Activated CD4-positive, alpha-beta T cell treated with anti-CD3 and anti-CD28 coated beads, Interleukin-2, amount 10 ng/mL, durations not matched to agents 7 days and 5 days (primary cell): Measurements from ENCODE around the gene CCSER1. TPM values are rescaled to one million over a fixed set of nuclear protein-coding genes. Genes with fewer than 3 reads are reported as not detected.

ENCODE experiments used
- CTCF ChIA-PET: fragments of 350-600 bp; sonication (Branson Sonifier 250); formaldehyde crosslinking; loops from one replicate; lab custom pipeline; 2021; ENCODE audit warnings: antibody characterized with exemption; lab: Charles Lee
- POLR2A ChIA-PET: fragments of 350-600 bp; sonication (Branson Sonifier 250); formaldehyde crosslinking; loops from one replicate; lab custom pipeline; 2021; ENCODE audit warnings: antibody characterized with exemption; lab: Charles Lee
- DNase-seq: peaks from one replicate; pipeline ENCODE4 v3.0.0-alpha.2; 2020
- H3K27ac Mint-ChIP-seq: one replicate; pipeline ENCODE4 v1.8.0; 2021; ENCODE audit warnings: mild to moderate bottlenecking, moderate library complexity, mixed read lengths
- H3K27me3 Mint-ChIP-seq: one replicate; pipeline ENCODE4 v1.8.0; 2021; ENCODE audit warnings: mixed read lengths
- H3K36me3 Mint-ChIP-seq: one replicate; pipeline ENCODE4 v1.8.0; 2021; ENCODE audit warnings: low read depth, mixed read lengths
- H3K4me1 Mint-ChIP-seq: one replicate; pipeline ENCODE4 v1.8.0; 2021; ENCODE audit warnings: mixed read lengths
- H3K4me3 Mint-ChIP-seq: one replicate; pipeline ENCODE4 v1.8.0; 2021; ENCODE audit warnings: mild to moderate bottlenecking, moderate library complexity, mixed read lengths
- H3K9me3 Mint-ChIP-seq: one replicate; pipeline ENCODE4 v1.8.0; 2021; ENCODE audit warnings: mixed read lengths
- total RNA-seq, 2 experiments: library from RNA; stranded (reverse); gene quantifications; one replicate each; pipeline ENCODE4 v1.2.3, GENCODE V29; 2021

Gene CCSER1
- total RNA-seq, 2 experiments from 2014 or later, result 0.15 TPM; not detected in 1

GRCh38 chr4:90536408-90536807 lies 409.2 kb downstream of the CCSER1 start:
- no peak overlapping the region for H3K4me3 Mint-ChIP-seq
- POLR2A ChIA-PET, result no interaction called here
- H3K4me1 Mint-ChIP-seq, result no peaks in the 10 kb centered on the region
- no peak for DNase-seq
- no peak overlapping the region for H3K27ac Mint-ChIP-seq
- H3K9me3 Mint-ChIP-seq, result no peaks in the 10 kb centered on the region
- CTCF ChIA-PET, result no interaction called here
- no peaks in the 10 kb centered on the region for H3K36me3 Mint-ChIP-seq
- H3K27me3 Mint-ChIP-seq, result no peaks in the 10 kb centered on the region

- Mint-ChIP-seq H3K9me3 (no peaks in the 10 kb centered on the region), H3K4me3 (no peak overlapping the region), H3K36me3 (no peaks in the 10 kb centered on the region), H3K4me1 (no peaks in the 10 kb centered on the region), H3K27ac (no peak overlapping the region), H3K27me3 (no peaks in the 10 kb centered on the region)
- ChIA-PET CTCF (no interaction called here), POLR2A (no interaction called here)
- no peak for DNase-seq
Measured at GRCh38 chr4:90537491-90537890, 410.3 kb downstream of the CCSER1 start.

GRCh38 chr4:90540536-90540935 lies 413.3 kb downstream of the CCSER1 start:
- no peak overlapping the region for H3K4me3 Mint-ChIP-seq
- H3K4me1 Mint-ChIP-seq, result no peaks in the 10 kb centered on the region
- H3K27ac Mint-ChIP-seq, result no peak overlapping the region
- no peaks in the 10 kb centered on the region for H3K36me3 Mint-ChIP-seq
- ChIA-PET CTCF (no interaction called here), POLR2A (no interaction called here)
- DNase-seq, result no peak
- no peaks in the 10 kb centered on the region for H3K9me3 Mint-ChIP-seq
- H3K27me3 Mint-ChIP-seq, result no peaks in the 10 kb centered on the region

- Mint-ChIP-seq H3K36me3 (no peaks in the 10 kb centered on the region), H3K9me3 (no peaks in the 10 kb centered on the region), H3K27me3 (no peaks in the 10 kb centered on the region), H3K4me3 (no peak overlapping the region), H3K27ac (no peak overlapping the region), H3K4me1 (peaks cover 3% of the 10 kb centered on the region)
- ChIA-PET CTCF (no interaction called here), POLR2A (no interaction called here)
- DNase-seq, result no peak
Measured at GRCh38 chr4:90542216-90542615, 415.0 kb downstream of the CCSER1 start.

- no peak overlapping the region for H3K27ac Mint-ChIP-seq
- peaks cover 3% of the 10 kb centered on the region for H3K4me1 Mint-ChIP-seq
- no peak overlapping the region for H3K4me3 Mint-ChIP-seq
- H3K36me3 Mint-ChIP-seq, result no peaks in the 10 kb centered on the region
- ChIA-PET POLR2A (no interaction called here), CTCF (no interaction called here)
- DNase-seq, result no peak
- H3K9me3 Mint-ChIP-seq, result no peaks in the 10 kb centered on the region
- H3K27me3 Mint-ChIP-seq, result no peaks in the 10 kb centered on the region
Measured at GRCh38 chr4:90543419-90544170, 416.4 kb downstream of the CCSER1 start.

- no peak overlapping the region for H3K27ac Mint-ChIP-seq
- H3K36me3 Mint-ChIP-seq, result no peaks in the 10 kb centered on the region
- no peaks in the 10 kb centered on the region for H3K27me3 Mint-ChIP-seq
- H3K9me3 Mint-ChIP-seq, result no peaks in the 10 kb centered on the region
- H3K4me1 Mint-ChIP-seq, result peaks cover 3% of the 10 kb centered on the region
- H3K4me3 Mint-ChIP-seq, result no peak overlapping the region
- ChIA-PET CTCF (no interaction called here), POLR2A (no interaction called here)
- no peak for DNase-seq
Measured at GRCh38 chr4:90544532-90545045, 417.4 kb downstream of the CCSER1 start.

- H3K4me1 Mint-ChIP-seq, result peaks cover 3% of the 10 kb centered on the region
- no peaks in the 10 kb centered on the region for H3K9me3 Mint-ChIP-seq
- no peak for DNase-seq
- CTCF ChIA-PET, result no interaction called here
- H3K4me3 Mint-ChIP-seq, result no peak overlapping the region
- H3K36me3 Mint-ChIP-seq, result no peaks in the 10 kb centered on the region
- no peaks in the 10 kb centered on the region for H3K27me3 Mint-ChIP-seq
- H3K27ac Mint-ChIP-seq, result no peak overlapping the region
- POLR2A ChIA-PET, result no interaction called here
Measured at GRCh38 chr4:90545380-90545779, 418.2 kb downstream of the CCSER1 start.

- POLR2A ChIA-PET, result no interaction called here
- Mint-ChIP-seq H3K9me3 (no peaks in the 10 kb centered on the region), H3K27ac (no peak overlapping the region), H3K27me3 (no peaks in the 10 kb centered on the region), H3K4me1 (peaks cover 3% of the 10 kb centered on the region), H3K4me3 (no peak overlapping the region), H3K36me3 (no peaks in the 10 kb centered on the region)
- DNase-seq, result no peak
- CTCF ChIA-PET, result no interaction called here
Measured at GRCh38 chr4:90546114-90546513, 418.9 kb downstream of the CCSER1 start.

- H3K36me3 Mint-ChIP-seq, result no peaks in the 10 kb centered on the region
- ChIA-PET CTCF (no interaction called here), POLR2A (no interaction called here)
- peaks cover 2% of the 10 kb centered on the region for H3K9me3 Mint-ChIP-seq
- no peaks in the 10 kb centered on the region for H3K27me3 Mint-ChIP-seq
- H3K4me3 Mint-ChIP-seq, result no peak overlapping the region
- H3K27ac Mint-ChIP-seq, result no peak overlapping the region
- no peak for DNase-seq
- H3K4me1 Mint-ChIP-seq, result no peaks in the 10 kb centered on the region
Measured at GRCh38 chr4:90570615-90571014, 443.4 kb downstream of the CCSER1 start.

GRCh38 chr4:90572996-90573395 lies 445.8 kb downstream of the CCSER1 start:
- H3K27me3 Mint-ChIP-seq, result no peaks in the 10 kb centered on the region
- DNase-seq, result no peak
- no peaks in the 10 kb centered on the region for H3K36me3 Mint-ChIP-seq
- CTCF ChIA-PET, result no interaction called here
- H3K27ac Mint-ChIP-seq, result no peak overlapping the region
- no peaks in the 10 kb centered on the region for H3K9me3 Mint-ChIP-seq
- no peaks in the 10 kb centered on the region for H3K4me1 Mint-ChIP-seq
- no peak overlapping the region for H3K4me3 Mint-ChIP-seq
- POLR2A ChIA-PET, result no interaction called here

- no peak overlapping the region for H3K27ac Mint-ChIP-seq
- CTCF ChIA-PET, result no interaction called here
- POLR2A ChIA-PET, result no interaction called here
Measured at GRCh38 chr4:90575371-90575770, 448.2 kb downstream of the CCSER1 start.

GRCh38 chr4:90580326-90580725 lies 453.1 kb downstream of the CCSER1 start:
- CTCF ChIA-PET, result no interaction called here
- H3K4me1 Mint-ChIP-seq, result no peaks in the 10 kb centered on the region

More at GRCh38 chr4:90575371-90575770, 448.2 kb downstream of the CCSER1 start:
- Mint-ChIP-seq H3K27me3 (no peaks in the 10 kb centered on the region), H3K9me3 (no peaks in the 10 kb centered on the region), H3K36me3 (no peaks in the 10 kb centered on the region), H3K4me3 (no peak overlapping the region), H3K4me1 (no peaks in the 10 kb centered on the region)
- DNase-seq, result no peak

GRCh38 chr4:90582087-90582486 lies 454.9 kb downstream of the CCSER1 start:
- H3K4me1 Mint-ChIP-seq, result no peaks in the 10 kb centered on the region
- H3K36me3 Mint-ChIP-seq, result no peaks in the 10 kb centered on the region
- POLR2A ChIA-PET, result no interaction called here
- no peak for DNase-seq
- no peak overlapping the region for H3K27ac Mint-ChIP-seq
- CTCF ChIA-PET, result no interaction called here
- H3K27me3 Mint-ChIP-seq, result no peaks in the 10 kb centered on the region
- H3K4me3 Mint-ChIP-seq, result no peak overlapping the region
- H3K9me3 Mint-ChIP-seq, result no peaks in the 10 kb centered on the region

More at GRCh38 chr4:90580326-90580725, 453.1 kb downstream of the CCSER1 start:
- Mint-ChIP-seq H3K9me3 (no peaks in the 10 kb centered on the region), H3K4me3 (no peak overlapping the region), H3K27ac (no peak overlapping the region), H3K36me3 (no peaks in the 10 kb centered on the region), H3K27me3 (no peaks in the 10 kb centered on the region)
- POLR2A ChIA-PET, result no interaction called here
- no peak for DNase-seq

GRCh38 chr4:90584051-90584450 lies 456.9 kb downstream of the CCSER1 start:
- POLR2A ChIA-PET, result no interaction called here
- H3K36me3 Mint-ChIP-seq, result no peaks in the 10 kb centered on the region
- no peaks in the 10 kb centered on the region for H3K9me3 Mint-ChIP-seq
- H3K27me3 Mint-ChIP-seq, result no peaks in the 10 kb centered on the region
- CTCF ChIA-PET, result no interaction called here
- H3K4me1 Mint-ChIP-seq, result no peaks in the 10 kb centered on the region
- no peak for DNase-seq
- H3K27ac Mint-ChIP-seq, result no peak overlapping the region
- H3K4me3 Mint-ChIP-seq, result no peak overlapping the region
